SK-N-SH treated with all-trans-retinoic acid at 6 μM for 48 hours (cell line): ENCODE results near the gene ASPDH.

Experiments
- ATAC-seq: fragments of 200-7000 bp; cut with Tn5 transposase; 3 replicates; pipeline ENCODE4 v1.9.1; 2020; ENCODE audit warnings: mild to moderate bottlenecking, moderate library complexity
- ARNTL ChIP-seq: fragments of 450-650 bp; formaldehyde crosslinking; IDR thresholded peaks from 2 replicates; pipeline ENCODE4 v1.5.0; 2020; ENCODE audit warnings: low read depth, mild to moderate bottlenecking, moderate library complexity, borderline replicate concordance
- BACH2 ChIP-seq: fragments of 250-450 bp; sonication (Bioruptor Pico); IDR thresholded peaks from 2 replicates; pipeline ENCODE4 v1.9.0; 2021; ENCODE audit warnings: mild to moderate bottlenecking, borderline replicate concordance
- CSDC2 ChIP-seq: fragments of 250-450 bp; sonication (Bioruptor Pico); IDR thresholded peaks from 2 replicates; pipeline ENCODE4 v1.5.0; 2020; ENCODE audit warnings: mild to moderate bottlenecking, moderate library complexity
- ESRRG ChIP-seq: fragments of 250-450 bp; sonication (Bioruptor Pico); IDR thresholded peaks from 2 replicates; pipeline ENCODE4 v1.6.1; 2021; ENCODE audit warnings: mild to moderate bottlenecking
- GLIS3 ChIP-seq: fragments of 250-450 bp; sonication (Bioruptor Pico); IDR thresholded peaks from 2 replicates; pipeline ENCODE4 v1.5.0; 2020; ENCODE audit warnings: mild to moderate bottlenecking, moderate library complexity
- ISL1 ChIP-seq: fragments of 250-450 bp; sonication (Bioruptor Pico); IDR thresholded peaks from 2 replicates; pipeline ENCODE4 v2.1.2; 2022; ENCODE audit warnings: mild to moderate bottlenecking, moderate library complexity
- OSR1 ChIP-seq: fragments of 250-450 bp; sonication (Bioruptor Pico); IDR thresholded peaks from 2 replicates; pipeline ENCODE4 v1.8.0; 2022; ENCODE audit warnings: moderate library complexity, mild to moderate bottlenecking, inconsistent platforms
- PPARA ChIP-seq: fragments of 250-450 bp; sonication (Bioruptor Pico); IDR thresholded peaks from 2 replicates; pipeline ENCODE4 v1.5.0; 2020; ENCODE audit warnings: mild to moderate bottlenecking, borderline replicate concordance
- RARB ChIP-seq: fragments of 250-450 bp; sonication (Bioruptor Pico); IDR thresholded peaks from 2 replicates; pipeline ENCODE4 v1.8.0; 2021; ENCODE audit warnings: mild to moderate bottlenecking, moderate library complexity
- SNAI2 ChIP-seq: fragments of 250-450 bp; sonication (Bioruptor Pico); IDR thresholded peaks from 2 replicates; pipeline ENCODE4 v1.5.0; 2020; ENCODE audit warnings: mild to moderate bottlenecking, moderate library complexity
- TCF4 ChIP-seq: fragments of 250-450 bp; sonication (Bioruptor Pico); IDR thresholded peaks from 2 replicates; pipeline ENCODE4 v1.8.0; 2021; ENCODE audit warnings: mild to moderate bottlenecking, moderate library complexity, borderline replicate concordance
- TOX ChIP-seq: fragments of 250-450 bp; sonication (Bioruptor Pico); IDR thresholded peaks from 2 replicates; pipeline ENCODE4 v1.8.0; 2021; ENCODE audit warnings: mild to moderate bottlenecking, moderate library complexity, borderline replicate concordance
- ZFP30 ChIP-seq: fragments of 450-650 bp; formaldehyde crosslinking; IDR thresholded peaks from 2 replicates; pipeline ENCODE4 v1.5.0; 2022; ENCODE audit warnings: mild to moderate bottlenecking, moderate library complexity
- ZNF565 ChIP-seq: fragments of 450-650 bp; formaldehyde crosslinking; conservative IDR thresholded peaks from 2 replicates; pipeline ENCODE4 v1.5.0; 2020; ENCODE audit warnings: low read depth, mild to moderate bottlenecking, moderate library complexity
- ZNF70 ChIP-seq: fragments of 450-650 bp; formaldehyde crosslinking; IDR thresholded peaks from 2 replicates; pipeline ENCODE4 v1.5.0; 2020; ENCODE audit warnings: mild to moderate bottlenecking, moderate library complexity
- ZNF8 ChIP-seq: fragments of 450-650 bp; formaldehyde crosslinking; IDR thresholded peaks from 2 replicates; pipeline ENCODE4 v1.5.0; 2020; ENCODE audit warnings: mild to moderate bottlenecking, moderate library complexity
- TF ChIP-seq, protein P1 (sequence below): fragments of 250-450 bp; sonication (Bioruptor Pico); IDR thresholded peaks from 2 replicates; pipeline ENCODE4 v1.8.0; 2021; ENCODE audit warnings: low read depth, mild to moderate bottlenecking, moderate library complexity, borderline replicate concordance
- TF ChIP-seq, protein P2 (sequence below): fragments of 250-450 bp; sonication (Bioruptor Pico); IDR thresholded peaks from 2 replicates; pipeline ENCODE4 v1.8.0; 2020; ENCODE audit warnings: mild to moderate bottlenecking, moderate library complexity, borderline replicate concordance
- TF ChIP-seq, protein P3 (sequence below): fragments of 250-450 bp; sonication (Bioruptor Pico); IDR thresholded peaks from 2 replicates; pipeline ENCODE4 v1.5.0; 2020; ENCODE audit warnings: mild to moderate bottlenecking, moderate library complexity
- TF ChIP-seq, protein P4 (sequence below): fragments of 250-450 bp; sonication (Bioruptor Pico); IDR thresholded peaks from 2 replicates; pipeline ENCODE4 v1.5.1; 2021; ENCODE audit warnings: mild to moderate bottlenecking, moderate library complexity

ASPDH gene

DNA sequence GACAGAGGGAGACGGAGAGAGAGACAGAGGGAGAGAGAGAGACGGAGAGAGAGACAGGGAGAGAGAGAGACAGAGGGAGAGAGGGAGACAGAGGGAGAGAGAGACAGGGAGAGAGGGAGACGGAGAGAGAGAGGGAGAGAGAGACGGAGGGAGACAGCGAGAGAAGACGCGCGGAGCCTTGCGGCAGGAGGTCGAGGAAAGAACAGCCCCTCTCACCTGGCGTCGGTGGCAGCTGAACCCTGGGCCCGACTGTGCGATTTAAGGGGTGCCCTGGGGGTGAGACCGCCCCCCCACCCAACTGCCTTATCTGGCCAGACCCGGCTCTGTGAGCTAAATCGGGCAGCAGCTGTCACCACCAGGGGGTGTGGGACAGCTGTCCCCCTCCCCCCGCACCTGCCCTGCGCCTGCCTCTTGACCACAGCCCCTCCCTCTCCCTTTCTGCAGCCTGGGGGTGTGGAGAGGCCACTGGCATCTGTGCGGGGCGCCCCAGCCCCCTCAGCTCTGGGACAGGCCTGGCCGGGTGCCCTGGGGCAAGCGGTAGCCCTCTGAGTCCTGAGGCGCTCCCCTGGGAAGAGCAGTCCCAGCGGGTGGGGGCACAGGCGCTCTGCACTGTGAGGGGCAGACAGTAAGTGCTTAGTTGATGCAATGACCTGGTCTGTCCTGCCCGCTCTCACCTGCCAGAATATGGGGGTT is 13.5 kb downstream of the ASPDH start (continued):
- TF ChIP-seq ZNF70 (CRISPR knock-in tag) (no peak), CSDC2 (CRISPR knock-in tag) (no peak)
- TF ChIP-seq, protein P1, sequence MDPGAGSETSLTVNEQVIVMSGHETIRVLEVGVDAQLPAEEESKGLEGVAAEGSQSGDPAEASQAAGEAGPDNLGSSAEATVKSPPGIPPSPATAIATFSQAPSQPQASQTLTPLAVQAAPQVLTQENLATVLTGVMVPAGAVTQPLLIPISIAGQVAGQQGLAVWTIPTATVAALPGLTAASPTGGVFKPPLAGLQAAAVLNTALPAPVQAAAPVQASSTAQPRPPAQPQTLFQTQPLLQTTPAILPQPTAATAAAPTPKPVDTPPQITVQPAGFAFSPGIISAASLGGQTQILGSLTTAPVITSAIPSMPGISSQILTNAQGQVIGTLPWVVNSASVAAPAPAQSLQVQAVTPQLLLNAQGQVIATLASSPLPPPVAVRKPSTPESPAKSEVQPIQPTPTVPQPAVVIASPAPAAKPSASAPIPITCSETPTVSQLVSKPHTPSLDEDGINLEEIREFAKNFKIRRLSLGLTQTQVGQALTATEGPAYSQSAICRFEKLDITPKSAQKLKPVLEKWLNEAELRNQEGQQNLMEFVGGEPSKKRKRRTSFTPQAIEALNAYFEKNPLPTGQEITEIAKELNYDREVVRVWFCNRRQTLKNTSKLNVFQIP (CRISPR knock-in tag): no peak

DNA sequence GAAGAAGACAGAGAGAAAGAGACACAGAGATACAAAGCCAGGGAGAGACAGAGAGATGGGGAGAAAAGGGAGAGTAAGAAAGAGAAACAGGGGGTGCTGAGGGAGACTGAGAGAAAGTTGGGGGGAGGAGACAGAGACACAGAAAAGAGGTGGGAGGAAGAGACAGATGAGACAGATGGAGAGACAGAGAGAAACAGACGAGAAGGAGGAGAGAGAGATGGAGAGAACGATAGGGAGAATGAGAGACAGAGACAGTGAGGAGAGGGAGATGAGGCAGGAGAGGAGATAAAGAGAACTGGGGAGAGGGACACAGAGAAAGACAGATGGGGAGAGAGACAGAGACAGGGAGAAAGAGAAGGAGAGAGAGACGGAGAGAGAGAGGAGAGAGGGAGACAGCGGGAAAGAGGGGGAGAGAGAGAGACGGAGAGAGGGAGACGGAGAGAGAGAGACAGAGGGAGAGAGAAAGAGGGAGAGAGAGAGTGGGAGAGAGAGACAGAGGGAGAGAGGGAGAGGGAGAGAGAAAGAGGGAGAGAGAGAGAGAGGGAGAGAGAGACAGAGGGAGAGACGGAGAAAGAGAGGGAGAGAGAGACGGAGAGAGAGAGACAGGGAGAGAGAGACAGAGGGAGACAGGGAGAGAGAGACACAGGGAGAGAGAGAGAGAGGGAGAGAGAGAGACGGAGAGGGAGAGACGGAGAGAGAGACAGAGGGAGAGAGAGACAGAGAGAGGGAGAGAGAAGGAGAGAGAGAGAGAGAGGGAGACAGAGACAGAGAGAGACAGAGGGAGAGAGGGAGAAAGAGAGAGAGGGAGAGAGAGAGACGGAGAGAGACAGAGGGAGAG is 15.3 kb downstream of the ASPDH start:
- no peak for ATAC-seq
- TF ChIP-seq BACH2: no peak
- no peak for TF ChIP-seq ISL1 (CRISPR knock-in tag)
- no peak for TF ChIP-seq TOX
- no peak for TF ChIP-seq RARB (CRISPR knock-in tag)
- no peak for TF ChIP-seq TCF4
- TF ChIP-seq ARNTL (CRISPR knock-in tag): no peak
- TF ChIP-seq, all 23 proteins: peak for 0

DNA sequence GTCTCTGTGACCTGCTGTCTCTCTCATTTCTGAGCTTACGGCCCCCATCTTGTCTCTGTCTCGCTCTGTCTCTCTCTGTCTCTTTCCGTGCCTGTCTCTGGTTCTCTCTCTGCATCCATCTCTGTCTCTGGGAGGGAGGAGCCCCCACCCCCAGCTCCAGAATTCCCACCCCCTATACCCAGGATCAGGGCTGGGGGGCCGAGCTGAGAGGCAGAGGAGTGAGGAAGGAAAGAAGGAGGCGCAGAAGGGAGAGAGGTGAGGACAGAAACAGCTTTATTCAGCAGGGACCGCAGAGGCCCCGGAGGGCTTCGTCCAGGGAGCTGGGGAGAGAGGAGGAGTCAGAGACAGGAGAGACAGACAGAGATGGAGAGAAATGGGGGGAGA is 16.7 kb downstream of the ASPDH start:
- TF ChIP-seq ESRRG: no peak
- no peak for TF ChIP-seq SNAI2 (CRISPR knock-in tag)
- TF ChIP-seq TCF4: no peak
- TF ChIP-seq, protein P2, sequence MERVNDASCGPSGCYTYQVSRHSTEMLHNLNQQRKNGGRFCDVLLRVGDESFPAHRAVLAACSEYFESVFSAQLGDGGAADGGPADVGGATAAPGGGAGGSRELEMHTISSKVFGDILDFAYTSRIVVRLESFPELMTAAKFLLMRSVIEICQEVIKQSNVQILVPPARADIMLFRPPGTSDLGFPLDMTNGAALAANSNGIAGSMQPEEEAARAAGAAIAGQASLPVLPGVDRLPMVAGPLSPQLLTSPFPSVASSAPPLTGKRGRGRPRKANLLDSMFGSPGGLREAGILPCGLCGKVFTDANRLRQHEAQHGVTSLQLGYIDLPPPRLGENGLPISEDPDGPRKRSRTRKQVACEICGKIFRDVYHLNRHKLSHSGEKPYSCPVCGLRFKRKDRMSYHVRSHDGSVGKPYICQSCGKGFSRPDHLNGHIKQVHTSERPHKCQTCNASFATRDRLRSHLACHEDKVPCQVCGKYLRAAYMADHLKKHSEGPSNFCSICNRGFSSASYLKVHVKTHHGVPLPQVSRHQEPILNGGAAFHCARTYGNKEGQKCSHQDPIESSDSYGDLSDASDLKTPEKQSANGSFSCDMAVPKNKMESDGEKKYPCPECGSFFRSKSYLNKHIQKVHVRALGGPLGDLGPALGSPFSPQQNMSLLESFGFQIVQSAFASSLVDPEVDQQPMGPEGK: no peak
- TF ChIP-seq, protein P3, sequence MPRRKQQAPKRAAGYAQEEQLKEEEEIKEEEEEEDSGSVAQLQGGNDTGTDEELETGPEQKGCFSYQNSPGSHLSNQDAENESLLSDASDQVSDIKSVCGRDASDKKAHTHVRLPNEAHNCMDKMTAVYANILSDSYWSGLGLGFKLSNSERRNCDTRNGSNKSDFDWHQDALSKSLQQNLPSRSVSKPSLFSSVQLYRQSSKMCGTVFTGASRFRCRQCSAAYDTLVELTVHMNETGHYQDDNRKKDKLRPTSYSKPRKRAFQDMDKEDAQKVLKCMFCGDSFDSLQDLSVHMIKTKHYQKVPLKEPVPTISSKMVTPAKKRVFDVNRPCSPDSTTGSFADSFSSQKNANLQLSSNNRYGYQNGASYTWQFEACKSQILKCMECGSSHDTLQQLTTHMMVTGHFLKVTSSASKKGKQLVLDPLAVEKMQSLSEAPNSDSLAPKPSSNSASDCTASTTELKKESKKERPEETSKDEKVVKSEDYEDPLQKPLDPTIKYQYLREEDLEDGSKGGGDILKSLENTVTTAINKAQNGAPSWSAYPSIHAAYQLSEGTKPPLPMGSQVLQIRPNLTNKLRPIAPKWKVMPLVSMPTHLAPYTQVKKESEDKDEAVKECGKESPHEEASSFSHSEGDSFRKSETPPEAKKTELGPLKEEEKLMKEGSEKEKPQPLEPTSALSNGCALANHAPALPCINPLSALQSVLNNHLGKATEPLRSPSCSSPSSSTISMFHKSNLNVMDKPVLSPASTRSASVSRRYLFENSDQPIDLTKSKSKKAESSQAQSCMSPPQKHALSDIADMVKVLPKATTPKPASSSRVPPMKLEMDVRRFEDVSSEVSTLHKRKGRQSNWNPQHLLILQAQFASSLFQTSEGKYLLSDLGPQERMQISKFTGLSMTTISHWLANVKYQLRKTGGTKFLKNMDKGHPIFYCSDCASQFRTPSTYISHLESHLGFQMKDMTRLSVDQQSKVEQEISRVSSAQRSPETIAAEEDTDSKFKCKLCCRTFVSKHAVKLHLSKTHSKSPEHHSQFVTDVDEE: no peak
- no peak for TF ChIP-seq ZFP30 (CRISPR knock-in tag)
- no peak for TF ChIP-seq ZNF8 (CRISPR knock-in tag)
- TF ChIP-seq, protein P4, sequence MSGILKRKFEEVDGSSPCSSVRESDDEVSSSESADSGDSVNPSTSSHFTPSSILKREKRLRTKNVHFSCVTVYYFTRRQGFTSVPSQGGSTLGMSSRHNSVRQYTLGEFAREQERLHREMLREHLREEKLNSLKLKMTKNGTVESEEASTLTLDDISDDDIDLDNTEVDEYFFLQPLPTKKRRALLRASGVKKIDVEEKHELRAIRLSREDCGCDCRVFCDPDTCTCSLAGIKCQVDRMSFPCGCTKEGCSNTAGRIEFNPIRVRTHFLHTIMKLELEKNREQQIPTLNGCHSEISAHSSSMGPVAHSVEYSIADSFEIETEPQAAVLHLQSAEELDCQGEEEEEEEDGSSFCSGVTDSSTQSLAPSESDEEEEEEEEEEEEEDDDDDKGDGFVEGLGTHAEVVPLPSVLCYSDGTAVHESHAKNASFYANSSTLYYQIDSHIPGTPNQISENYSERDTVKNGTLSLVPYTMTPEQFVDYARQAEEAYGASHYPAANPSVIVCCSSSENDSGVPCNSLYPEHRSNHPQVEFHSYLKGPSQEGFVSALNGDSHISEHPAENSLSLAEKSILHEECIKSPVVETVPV: no peak
- no peak for TF ChIP-seq ZNF70 (CRISPR knock-in tag)
- TF ChIP-seq, protein P1 (CRISPR knock-in tag): no peak
- no peak for TF ChIP-seq GLIS3 (CRISPR knock-in tag)
- no peak for TF ChIP-seq PPARA (CRISPR knock-in tag)
- no peak for TF ChIP-seq ZNF565 (CRISPR knock-in tag)
- no peak for TF ChIP-seq OSR1 (CRISPR knock-in tag)
- ATAC-seq: no peak
